Breast epithelium (tissue), 4 donors: ENCODE results near the gene FNDC3B. TPM values are rescaled to one million over a fixed set of nuclear protein-coding genes. Genes with fewer than 3 reads are reported as not detected.

Experiments
- DNase-seq, 2 donors: peaks; one replicate each; pipeline ENCODE4 v3.0.0-alpha.2; 2019; ENCODE audit warnings: low spot score in 2 of 2
- H3K27ac ChIP-seq, 2 donors: fragments of 200-600 bp; sonication (generic) in 1 of 2; one replicate each; pipeline ENCODE4 v1.5.1; 2016 to 2019; ENCODE audit warnings: mild to moderate bottlenecking in 1 of 2
- H3K27me3 ChIP-seq, 2 donors: fragments of 200-600 bp; sonication (generic) in 1 of 2; one replicate each; pipeline versions ENCODE4 v1.5.1 to v1.6.0; 2017 to 2019; ENCODE audit warnings: control low read depth in 1 of 2, mild to moderate bottlenecking in 1 of 2
- H3K36me3 ChIP-seq: fragments of 200-600 bp; one replicate; pipeline ENCODE4 v1.5.1; 2019
- H3K4me1 ChIP-seq, 2 donors: fragments of 200-600 bp; sonication (generic); one replicate each; pipeline ENCODE4 v1.5.1; 2016 to 2019; ENCODE audit warnings: control low read depth in 1 of 2
- H3K4me3 ChIP-seq, 3 donors: fragments of 200-600 bp; sonication (generic); 1 replicate in 2 of 3; 2 replicates in 1 of 3; pipeline ENCODE4 v1.5.1; 2016 to 2019; ENCODE audit warnings: mild to moderate bottlenecking in 3 of 3, moderate library complexity in 2 of 3
- H3K9me3 ChIP-seq, 2 donors: fragments of 200-600 bp; sonication (generic) in 1 of 2; one replicate each; pipeline ENCODE4 v1.5.1; 2016 to 2019; ENCODE audit warnings: control low read depth in 1 of 2
- CTCF ChIP-seq, 3 donors: fragments of 450-650 bp; IDR thresholded peaks; one replicate each; pipeline ENCODE4 v1.5.1; 2016 to 2017; ENCODE audit warnings: antibody characterized with exemption in 3 of 3, mild to moderate bottlenecking in 3 of 3, moderate library complexity in 3 of 3
- POLR2A ChIP-seq: fragments of 450-650 bp; IDR thresholded peaks from one replicate; pipeline ENCODE4 v1.6.1; 2016; ENCODE audit warnings: antibody characterized with exemption, mild to moderate bottlenecking, moderate library complexity
- POLR2AphosphoS5 ChIP-seq, 3 donors: sonication (generic); formaldehyde crosslinking; IDR thresholded peaks; one replicate each; pipeline ENCODE4 v1.6.1; 2017; ENCODE audit warnings: antibody characterized with exemption in 3 of 3
- intact Hi-C: fragments of 100-400 bp; cut with DNase I; formaldehyde crosslinking; loops from one replicate; pipeline ENCODE4 v1.15.1; 2023; ENCODE audit warnings: low total_unique reads
- total RNA-seq, 3 donors: library from RNA; depleted of rRNA; stranded (reverse); fragments of >200 nt; gene quantifications; one replicate each; pipeline ENCODE4 v1.1.0, GENCODE V29; 2016

The FNDC3B gene
- total RNA-seq, 3 donors from 2014 or later, result 131 to 172 (median 149) TPM

GRCh38 chr3:172126741-172127140 lies 87.4 kb downstream of the FNDC3B start:
- intact Hi-C loops, result no loop called here
- Histone ChIP-seq H3K4me1 (peaks cover 0 to 9% of the 10 kb centered on the region in 2 donors), H3K27me3 (no peaks in the 10 kb centered on the region), H3K4me3 (no peak overlapping the region), H3K27ac (peak overlapping the region; percentile 56 to 90), H3K36me3 (no peaks in the 10 kb centered on the region), H3K9me3 (no peaks in the 10 kb centered on the region)
- no peak for TF ChIP-seq POLR2AphosphoS5 (IDR thresholded peaks at IDR 0.05)
- DNase-seq, result no peak

DNA sequence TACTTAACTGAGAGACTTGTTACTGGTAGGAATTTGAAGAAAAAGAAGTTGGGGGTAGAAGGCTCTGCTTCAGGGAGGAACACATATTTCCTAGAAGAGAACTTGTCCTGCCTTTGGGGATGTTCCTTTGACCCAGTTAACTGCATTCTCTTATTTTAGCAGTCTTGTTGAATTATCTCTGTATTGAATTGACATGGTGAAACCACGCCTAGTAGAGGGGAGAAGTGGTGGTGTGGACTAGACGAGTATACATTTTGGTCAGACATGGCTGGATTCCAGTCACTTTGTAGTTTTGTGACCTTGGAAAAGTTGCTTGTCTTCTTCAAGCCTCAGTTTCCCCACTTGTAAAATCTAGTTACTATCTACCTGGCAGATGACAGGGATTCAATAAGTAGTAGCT lies 87.8 kb downstream of the FNDC3B start:
- TF ChIP-seq POLR2AphosphoS5 (IDR thresholded peaks at IDR 0.05) (no peak), POLR2A (no peak)
- no peaks in the 10 kb centered on the region for H3K36me3 ChIP-seq
- peaks cover 0 to 9% of the 10 kb centered on the region in 2 donors for H3K4me1 ChIP-seq
- DNase-seq, result no peak
- no peaks in the 10 kb centered on the region for H3K9me3 ChIP-seq
- peak overlapping the region; percentile 56 to 90 for H3K27ac ChIP-seq
- no peaks in the 10 kb centered on the region for H3K27me3 ChIP-seq
- intact Hi-C loops, result no loop called here
- H3K4me3 ChIP-seq, result no peak overlapping the region

DNA sequence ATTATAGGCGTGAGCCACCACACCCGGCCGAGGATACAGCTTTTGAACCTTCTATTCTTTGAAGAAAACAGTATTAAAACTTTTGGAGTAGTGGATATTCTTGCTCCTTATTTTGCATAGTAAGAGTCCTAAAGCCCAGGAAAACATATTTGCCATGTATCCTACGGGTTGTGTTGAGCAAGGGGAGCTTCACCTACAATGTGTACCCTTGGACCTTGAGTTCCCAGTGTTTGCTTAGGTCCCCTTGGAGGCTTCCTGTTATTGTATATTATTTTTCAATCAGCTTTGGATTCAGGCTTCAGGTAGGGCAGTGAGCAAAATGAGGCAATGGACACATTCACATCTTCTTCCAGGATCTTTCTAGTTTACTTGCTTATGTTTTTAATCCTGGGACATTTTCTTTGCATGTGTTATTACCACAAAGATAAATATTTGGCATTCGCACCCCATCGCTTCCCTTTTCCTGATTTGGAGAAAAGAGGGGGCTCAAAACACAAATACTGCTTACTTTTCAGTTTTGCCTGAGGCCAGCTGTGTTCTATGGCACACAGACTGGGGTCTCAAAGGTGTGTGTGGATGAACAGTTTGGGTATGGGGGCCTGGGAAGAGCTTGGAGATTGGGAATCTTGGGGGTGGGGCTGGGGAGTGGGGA lies 88.7 kb downstream of the FNDC3B start:
- Histone ChIP-seq H3K36me3 (no peaks in the 10 kb centered on the region), H3K4me1 (peaks cover 0 to 9% of the 10 kb centered on the region in 2 donors), H3K9me3 (no peaks in the 10 kb centered on the region), H3K27me3 (no peaks in the 10 kb centered on the region), H3K4me3 (no peak overlapping the region), H3K27ac (peak overlapping the region; percentile 79 to 90)
- intact Hi-C loops, result no loop called here
- TF ChIP-seq CTCF (IDR thresholded peaks at IDR 0.05) (no peak), POLR2AphosphoS5 (IDR thresholded peaks at IDR 0.05) (no peak), POLR2A (no peak)
- no peak for DNase-seq

GRCh38 chr3:172128858-172129257 lies 89.5 kb downstream of the FNDC3B start:
- Histone ChIP-seq H3K4me1 (peaks cover 0 to 9% of the 10 kb centered on the region in 2 donors), H3K36me3 (no peaks in the 10 kb centered on the region), H3K4me3 (no peak overlapping the region), H3K27ac (peak overlapping the region; percentile 79 to 90), H3K9me3 (no peaks in the 10 kb centered on the region), H3K27me3 (no peaks in the 10 kb centered on the region)
- no peak for DNase-seq
- TF ChIP-seq POLR2A (no peak), CTCF (IDR thresholded peaks at IDR 0.05) (no peak), POLR2AphosphoS5 (IDR thresholded peaks at IDR 0.05) (no peak)
- intact Hi-C loops, result no loop called here

GRCh38 chr3:172129498-172129849 lies 90.1 kb downstream of the FNDC3B start:
- H3K4me3 ChIP-seq, result no peak overlapping the region
- peaks cover 0 to 9% of the 10 kb centered on the region in 2 donors for H3K4me1 ChIP-seq
- TF ChIP-seq POLR2AphosphoS5 (IDR thresholded peaks at IDR 0.05) (no peak), CTCF (IDR thresholded peaks at IDR 0.05) (no peak), POLR2A (no peak)
- H3K27ac ChIP-seq, result peak overlapping the region; percentile 90 to 92
- H3K27me3 ChIP-seq, result no peaks in the 10 kb centered on the region
- H3K9me3 ChIP-seq, result no peaks in the 10 kb centered on the region
- intact Hi-C loops, result no loop called here
- DNase-seq, result no peak
- no peaks in the 10 kb centered on the region for H3K36me3 ChIP-seq

DNA sequence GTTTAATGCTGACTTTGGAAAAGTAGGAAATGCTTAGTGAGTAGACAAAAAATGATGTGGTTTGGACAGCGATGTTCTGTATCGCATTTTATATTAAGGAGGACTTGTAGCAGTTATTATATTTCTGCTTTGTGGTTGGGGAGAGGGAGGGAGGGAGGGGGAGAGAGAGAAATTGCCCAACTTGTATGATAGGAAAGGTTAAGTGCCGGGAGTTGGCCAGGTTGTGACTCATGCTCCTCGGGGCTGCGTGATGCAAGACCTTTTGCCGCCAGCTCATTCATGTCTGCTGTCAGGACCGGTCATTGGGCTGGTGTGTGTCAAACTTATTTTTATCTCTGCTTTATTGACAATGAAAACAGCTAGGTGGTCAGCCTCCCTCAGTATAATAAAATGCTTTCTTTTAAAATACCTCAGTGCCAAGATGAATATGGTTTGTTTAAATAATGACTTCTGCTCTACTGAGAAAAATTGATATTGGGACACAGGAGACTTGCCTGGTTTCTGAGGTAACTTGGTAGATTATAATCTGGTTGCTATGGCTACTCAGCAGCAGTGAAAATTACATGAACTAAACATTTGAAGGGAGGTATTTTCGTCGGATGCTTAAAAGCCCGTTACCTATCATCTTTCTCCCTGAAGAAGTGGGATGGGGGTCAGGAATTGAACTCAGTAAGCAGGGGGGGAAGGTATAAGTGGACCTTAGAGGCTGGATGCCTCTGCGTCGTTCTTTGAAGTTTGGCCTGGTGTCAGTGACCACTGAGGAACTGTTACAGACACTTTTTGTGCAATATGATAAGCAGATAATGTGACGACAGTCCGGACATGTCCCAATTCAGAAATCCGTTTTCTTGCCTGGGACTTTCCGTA lies 90.7 kb downstream of the FNDC3B start:
- intact Hi-C loops, result no loop called here
- TF ChIP-seq CTCF (IDR thresholded peaks at IDR 0.05) (no peak), POLR2AphosphoS5 (IDR thresholded peaks at IDR 0.05) (peak; percentile 81 to 99 (median 92))
- no peaks in the 10 kb centered on the region for H3K36me3 ChIP-seq
- H3K9me3 ChIP-seq, result no peaks in the 10 kb centered on the region
- no peak overlapping the region for H3K4me3 ChIP-seq
- no peaks in the 10 kb centered on the region for H3K27me3 ChIP-seq
- peak overlapping the region; percentile 90 to 92 for H3K27ac ChIP-seq
- peak; percentile 81 to 95 for DNase-seq
- H3K4me1 ChIP-seq, result peaks cover 0 to 9% of the 10 kb centered on the region in 2 donors
